Measurements from ENCODE around the gene RYR3. TPM values are rescaled to one million over a fixed set of nuclear protein-coding genes. Genes with fewer than 3 reads are reported as not detected.
A peak's percentile ranks its signal among the peaks of the same experiment; 100 is the strongest.

RYR3 gene
- total RNA-seq, 1 experiment from 2014 or later = not detected

- H3F3A ChIP-seq (ENCODE audit: low read length, unreplicated experiment) = no peaks in the 10 kb centered on the region
- no peak for TF ChIP-seq EZH2 (IDR thresholded peaks at IDR 0.05; ENCODE audit: low read length, unreplicated experiment)
- TF ChIP-seq, protein P1, sequence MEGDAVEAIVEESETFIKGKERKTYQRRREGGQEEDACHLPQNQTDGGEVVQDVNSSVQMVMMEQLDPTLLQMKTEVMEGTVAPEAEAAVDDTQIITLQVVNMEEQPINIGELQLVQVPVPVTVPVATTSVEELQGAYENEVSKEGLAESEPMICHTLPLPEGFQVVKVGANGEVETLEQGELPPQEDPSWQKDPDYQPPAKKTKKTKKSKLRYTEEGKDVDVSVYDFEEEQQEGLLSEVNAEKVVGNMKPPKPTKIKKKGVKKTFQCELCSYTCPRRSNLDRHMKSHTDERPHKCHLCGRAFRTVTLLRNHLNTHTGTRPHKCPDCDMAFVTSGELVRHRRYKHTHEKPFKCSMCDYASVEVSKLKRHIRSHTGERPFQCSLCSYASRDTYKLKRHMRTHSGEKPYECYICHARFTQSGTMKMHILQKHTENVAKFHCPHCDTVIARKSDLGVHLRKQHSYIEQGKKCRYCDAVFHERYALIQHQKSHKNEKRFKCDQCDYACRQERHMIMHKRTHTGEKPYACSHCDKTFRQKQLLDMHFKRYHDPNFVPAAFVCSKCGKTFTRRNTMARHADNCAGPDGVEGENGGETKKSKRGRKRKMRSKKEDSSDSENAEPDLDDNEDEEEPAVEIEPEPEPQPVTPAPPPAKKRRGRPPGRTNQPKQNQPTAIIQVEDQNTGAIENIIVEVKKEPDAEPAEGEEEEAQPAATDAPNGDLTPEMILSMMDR (conservative IDR thresholded peaks at IDR 0.05; ENCODE audit: low read depth, low read length) = no peak
- no peak for TF ChIP-seq EZH2phosphoT487 (IDR thresholded peaks at IDR 0.05; ENCODE audit: borderline replicate concordance, low read length)
- no peak overlapping the region for H3K27ac ChIP-seq (ENCODE audit: low read length)
- 0 out of 2 replicates have a peak, but pooled peaks cover 4% of the 10 kb centered on the region for H4K20me1 ChIP-seq (ENCODE audit: low read length)
- H2AFZ ChIP-seq (ENCODE audit: low read length) = no peak overlapping the region
- H3K4me3 ChIP-seq (ENCODE audit: low read length) = no peak overlapping the region
- ATAC-seq = no peak
- no peaks in the 10 kb centered on the region for H3K4me1 ChIP-seq (ENCODE audit: insufficient read depth, low read length)
- no peak overlapping the region for H3K9ac ChIP-seq (ENCODE audit: low read length)
- H3K4me2 ChIP-seq (ENCODE audit: low read length) = no peak overlapping the region
- ChIA-PET CTCF (interaction anchor here (0.6 to 1.0 kb wide), 3 partner anchors 280 to 446 kb away, joined by 3 read pairs; no protein-coding TSS in a partner anchor), POLR2A (ENCODE audit: unreplicated experiment) (no interaction called here)
- no peaks in the 10 kb centered on the region for H3K79me2 ChIP-seq (ENCODE audit: low read length)
- H3K36me3 ChIP-seq (ENCODE audit: low read depth, low read length) = no peaks in the 10 kb centered on the region
- intact Hi-C loops (cut with micrococcal nuclease) = no loop called here
- no peaks in the 10 kb centered on the region for H3K9me2 ChIP-seq (replicated peaks; ENCODE audit: low read length)
- BruUV-seq (replicated peaks) = no TSS peak
- H3K9me3 ChIP-seq (ENCODE audit: low read length) = no peaks in the 10 kb centered on the region
- peaks cover 26% of the 10 kb centered on the region for H3K27me3 ChIP-seq (ENCODE audit: low read length)
- DNase-seq = no peak
Observed at GRCh38 chr15:33738941-33739664, 428.3 kb downstream of the RYR3 start.

DNA sequence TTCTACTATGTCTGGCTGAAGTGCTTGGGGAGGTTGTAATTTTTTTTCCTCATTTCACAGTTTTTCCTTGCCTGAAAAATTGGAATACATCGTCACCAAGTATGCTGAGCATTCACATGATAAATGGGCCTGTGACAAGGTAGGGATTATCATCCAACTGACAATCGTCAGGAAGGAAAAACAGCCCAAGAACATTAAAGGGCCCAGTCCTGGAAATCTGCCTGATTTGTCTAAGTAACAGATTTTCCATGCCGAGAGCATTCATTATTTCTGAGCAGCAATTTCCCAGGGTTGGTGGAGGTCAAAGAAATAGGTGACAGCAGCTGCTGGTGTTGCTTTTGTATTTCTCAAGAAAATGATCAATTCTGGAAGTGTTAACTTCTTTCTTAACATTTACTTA lies 431.5 kb downstream of the RYR3 start:
- no peaks in the 10 kb centered on the region for H3K36me3 ChIP-seq (ENCODE audit: low read depth, low read length)
- ATAC-seq = no peak
- intact Hi-C loops (cut with micrococcal nuclease) = no loop called here
- H3K9me3 ChIP-seq (ENCODE audit: low read length) = no peaks in the 10 kb centered on the region
- H4K20me1 ChIP-seq (ENCODE audit: low read length) = 0 out of 2 replicates have a peak, but pooled peaks cover 4% of the 10 kb centered on the region
- no peak overlapping the region for H3K4me3 ChIP-seq (ENCODE audit: low read length)
- no peak for DNase-seq
- H3K79me2 ChIP-seq (ENCODE audit: low read length) = no peaks in the 10 kb centered on the region
- peaks cover 37% of the 10 kb centered on the region for H3K27me3 ChIP-seq (ENCODE audit: low read length)
- H3K9me2 ChIP-seq (replicated peaks; ENCODE audit: low read length) = no peaks in the 10 kb centered on the region
- no peak overlapping the region for H3K27ac ChIP-seq (ENCODE audit: low read length)
- H3F3A ChIP-seq (ENCODE audit: low read length, unreplicated experiment) = no peaks in the 10 kb centered on the region
- no peaks in the 10 kb centered on the region for H3K4me1 ChIP-seq (ENCODE audit: insufficient read depth, low read length)
- CTCF ChIA-PET = no interaction called here
- no peak overlapping the region for H3K9ac ChIP-seq (ENCODE audit: low read length)
- no TSS peak for BruUV-seq (replicated peaks)
- no peak overlapping the region for H2AFZ ChIP-seq (ENCODE audit: low read length)
- TF ChIP-seq, protein P1 (conservative IDR thresholded peaks at IDR 0.05; ENCODE audit: low read depth, low read length) = no peak
- no peak for TF ChIP-seq EZH2phosphoT487 (IDR thresholded peaks at IDR 0.05; ENCODE audit: borderline replicate concordance, low read length)
- TF ChIP-seq EZH2 (IDR thresholded peaks at IDR 0.05; ENCODE audit: low read length, unreplicated experiment) = no peak
- POLR2A ChIA-PET (ENCODE audit: unreplicated experiment) = no interaction called here
- H3K4me2 ChIP-seq (ENCODE audit: low read length) = no peak overlapping the region

DNA sequence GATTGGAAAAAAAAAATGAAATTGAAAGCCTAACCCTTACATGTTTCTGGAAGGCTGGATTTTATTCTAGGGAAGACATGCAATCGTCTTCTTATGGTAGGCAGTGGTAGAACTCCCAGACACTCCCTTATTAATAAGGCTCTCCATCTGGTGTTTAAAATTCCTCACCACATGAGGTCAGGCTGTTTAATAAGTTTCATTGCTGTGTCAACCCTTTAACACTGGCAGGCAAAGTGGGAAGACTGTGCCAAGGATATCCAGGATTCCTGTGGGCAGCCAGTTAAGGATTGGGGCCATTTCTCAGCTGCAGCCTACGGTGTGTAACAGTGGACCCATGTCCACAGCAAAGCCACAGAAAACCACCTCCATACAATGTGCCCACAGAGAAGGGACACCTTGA lies 432.0 kb downstream of the RYR3 start:
- H3K4me1 ChIP-seq (ENCODE audit: insufficient read depth, low read length) = no peaks in the 10 kb centered on the region
- no peak overlapping the region for H3K4me3 ChIP-seq (ENCODE audit: low read length)
- H3K9ac ChIP-seq (ENCODE audit: low read length) = no peak overlapping the region
- H3K9me2 ChIP-seq (replicated peaks; ENCODE audit: low read length) = no peaks in the 10 kb centered on the region
- H3K4me2 ChIP-seq (ENCODE audit: low read length) = no peak overlapping the region
- no TSS peak for BruUV-seq (replicated peaks)
- TF ChIP-seq, protein P1 (conservative IDR thresholded peaks at IDR 0.05; ENCODE audit: low read depth, low read length) = no peak
- TF ChIP-seq EZH2 (IDR thresholded peaks at IDR 0.05; ENCODE audit: low read length, unreplicated experiment) = no peak
- TF ChIP-seq EZH2phosphoT487 (IDR thresholded peaks at IDR 0.05; ENCODE audit: borderline replicate concordance, low read length) = no peak
- ATAC-seq = 0 out of 2 replicates have a peak, but pooled peaks have one; percentile 15
- no peaks in the 10 kb centered on the region for H3F3A ChIP-seq (ENCODE audit: low read length, unreplicated experiment)
- H3K9me3 ChIP-seq (ENCODE audit: low read length) = no peaks in the 10 kb centered on the region
- H3K27me3 ChIP-seq (ENCODE audit: low read length) = peaks cover 37% of the 10 kb centered on the region
- H3K36me3 ChIP-seq (ENCODE audit: low read depth, low read length) = no peaks in the 10 kb centered on the region
- intact Hi-C loops (cut with micrococcal nuclease) = no loop called here
- H2AFZ ChIP-seq (ENCODE audit: low read length) = no peak overlapping the region
- H3K79me2 ChIP-seq (ENCODE audit: low read length) = no peaks in the 10 kb centered on the region
- no peak for DNase-seq
- POLR2A ChIA-PET (ENCODE audit: unreplicated experiment) = no interaction called here
- CTCF ChIA-PET = no interaction called here
- H3K27ac ChIP-seq (ENCODE audit: low read length) = no peak overlapping the region
- 0 out of 2 replicates have a peak, but pooled peaks cover 4% of the 10 kb centered on the region for H4K20me1 ChIP-seq (ENCODE audit: low read length)
